ENCODE results near the gene PLB1.

DNA sequence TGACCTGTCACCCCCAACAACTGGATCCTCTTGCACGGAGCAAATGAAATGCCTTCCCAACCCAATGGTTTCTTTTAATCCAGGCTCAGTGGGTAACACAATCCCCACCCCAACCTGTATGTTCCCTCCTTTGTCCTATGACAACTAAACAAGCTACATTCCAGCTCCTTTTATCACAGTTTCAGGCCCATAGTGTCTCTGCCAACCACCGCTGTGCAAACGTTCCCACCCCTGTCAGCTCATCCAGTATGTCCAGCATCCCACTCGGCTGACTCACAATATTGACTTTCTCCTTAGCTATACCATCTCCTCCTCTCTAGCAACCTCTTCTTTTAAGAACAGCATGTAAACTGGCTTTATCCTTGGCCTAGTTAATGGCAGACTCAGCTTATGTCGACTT is 137.9 kb downstream of the PLB1 start:
- TF ChIP-seq, protein P1, sequence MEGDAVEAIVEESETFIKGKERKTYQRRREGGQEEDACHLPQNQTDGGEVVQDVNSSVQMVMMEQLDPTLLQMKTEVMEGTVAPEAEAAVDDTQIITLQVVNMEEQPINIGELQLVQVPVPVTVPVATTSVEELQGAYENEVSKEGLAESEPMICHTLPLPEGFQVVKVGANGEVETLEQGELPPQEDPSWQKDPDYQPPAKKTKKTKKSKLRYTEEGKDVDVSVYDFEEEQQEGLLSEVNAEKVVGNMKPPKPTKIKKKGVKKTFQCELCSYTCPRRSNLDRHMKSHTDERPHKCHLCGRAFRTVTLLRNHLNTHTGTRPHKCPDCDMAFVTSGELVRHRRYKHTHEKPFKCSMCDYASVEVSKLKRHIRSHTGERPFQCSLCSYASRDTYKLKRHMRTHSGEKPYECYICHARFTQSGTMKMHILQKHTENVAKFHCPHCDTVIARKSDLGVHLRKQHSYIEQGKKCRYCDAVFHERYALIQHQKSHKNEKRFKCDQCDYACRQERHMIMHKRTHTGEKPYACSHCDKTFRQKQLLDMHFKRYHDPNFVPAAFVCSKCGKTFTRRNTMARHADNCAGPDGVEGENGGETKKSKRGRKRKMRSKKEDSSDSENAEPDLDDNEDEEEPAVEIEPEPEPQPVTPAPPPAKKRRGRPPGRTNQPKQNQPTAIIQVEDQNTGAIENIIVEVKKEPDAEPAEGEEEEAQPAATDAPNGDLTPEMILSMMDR (conservative IDR thresholded peaks at IDR 0.05; ENCODE audit: low read depth, low read length): no peak
- TF ChIP-seq EZH2 (IDR thresholded peaks at IDR 0.05; ENCODE audit: low read length, unreplicated experiment): no peak
